Natural killer cell treated with Interleukin-12 subunit alpha and Interleukin-12 subunit beta and Interleukin-15 and Interleukin-18, amount 100 ng/mL, for 72 hours (primary cell): ENCODE measurements around the gene PLXNB2. TPM values are rescaled to one million over a fixed set of nuclear protein-coding genes. Genes with fewer than 3 reads are reported as not detected.

ENCODE experiments used
- ATAC-seq, 2 donors: fragments of 150-1000 bp; cut with Tn5 transposase in 1 of 2; sonication (Bioruptor Pico), chemical (Tn5 transposase) in 1 of 2; 2 replicates each; pipeline ENCODE4 v1.10.0; 2021
- DNase-seq: peaks from one replicate; pipeline ENCODE4 v3.0.0; 2022; ENCODE audit warnings: low spot score
- H3K27ac Mint-ChIP-seq, 2 donors: 1 replicate in 1 of 2; 2 replicates in 1 of 2; pipeline ENCODE4 v1.8.0; 2022; ENCODE audit warnings: mixed read lengths in 2 of 2, mild to moderate bottlenecking in 1 of 2, moderate library complexity in 1 of 2
- H3K27me3 Mint-ChIP-seq, 2 donors: 1 replicate in 1 of 2; 2 replicates in 1 of 2; pipeline ENCODE4 v1.8.0; 2022; ENCODE audit warnings: mixed read lengths in 2 of 2
- H3K36me3 Mint-ChIP-seq: one replicate; pipeline ENCODE4 v1.8.0; 2022; ENCODE audit warnings: mixed read lengths
- H3K4me1 Mint-ChIP-seq, 2 donors: 1 replicate in 1 of 2; 2 replicates in 1 of 2; pipeline ENCODE4 v1.8.0; 2022; ENCODE audit warnings: low read depth in 2 of 2, mixed read lengths in 2 of 2, mild to moderate bottlenecking in 1 of 2
- H3K4me3 Mint-ChIP-seq: one replicate; pipeline ENCODE4 v1.8.0; 2022; ENCODE audit warnings: mixed read lengths
- H3K9me3 Mint-ChIP-seq: 2 replicates; pipeline ENCODE4 v1.8.0; 2022; ENCODE audit warnings: mixed read lengths
- total RNA-seq, 2 donors: library from RNA; stranded (reverse); gene quantifications; one replicate each; pipeline ENCODE4 v1.2.3, GENCODE V29; 2022

The PLXNB2 gene
- total RNA-seq, 2 donors from 2014 or later: 4.4 to 5.5 TPM

GRCh38 chr22:50260434-50260800, 47.0 kb downstream of the PLXNB2 start:
- Mint-ChIP-seq H3K27me3 (peaks cover 0 to 9% of the 10 kb centered on the region in 2 donors), H3K4me3 (no peak overlapping the region), H3K27ac (no peak overlapping the region), H3K36me3 (no peaks in the 10 kb centered on the region), H3K9me3 (no peaks in the 10 kb centered on the region), H3K4me1 (peaks cover 4 to 5% of the 10 kb centered on the region in 2 donors)
- no peak for DNase-seq
- no peak for ATAC-seq

DNA sequence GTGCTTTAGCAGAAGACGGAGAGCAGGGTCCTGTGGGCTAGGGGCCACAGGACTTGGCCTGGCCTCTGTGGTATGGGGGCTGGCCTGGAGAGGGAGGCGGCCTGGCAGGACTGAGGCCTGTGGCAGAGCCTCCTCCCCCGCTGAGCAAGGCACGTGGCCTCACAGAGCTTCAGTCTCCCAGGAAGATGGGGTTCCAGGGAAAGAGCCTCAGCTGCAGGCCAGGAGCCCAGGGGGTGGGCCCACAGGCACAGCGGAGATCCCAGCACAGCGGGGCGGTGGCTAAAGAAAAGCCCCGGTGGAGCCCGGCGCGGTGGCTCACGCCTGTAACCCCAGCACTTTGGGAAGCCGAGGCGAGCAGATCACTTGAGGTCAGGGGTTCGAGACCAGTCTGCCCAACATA, 48.1 kb downstream of the PLXNB2 start:
- H3K27ac Mint-ChIP-seq: no peak overlapping the region
- peaks cover 0 to 9% of the 10 kb centered on the region in 2 donors for H3K27me3 Mint-ChIP-seq
- ATAC-seq (no peak), DNase-seq (no peak)
- H3K4me1 Mint-ChIP-seq: peaks cover 4 to 5% of the 10 kb centered on the region in 2 donors
- no peaks in the 10 kb centered on the region for H3K9me3 Mint-ChIP-seq
- no peaks in the 10 kb centered on the region for H3K36me3 Mint-ChIP-seq
- H3K4me3 Mint-ChIP-seq: no peak overlapping the region

GRCh38 chr22:50258361-50259292, 48.8 kb downstream of the PLXNB2 start:
- H3K27ac Mint-ChIP-seq: no peak overlapping the region
- peaks cover 4 to 5% of the 10 kb centered on the region in 2 donors for H3K4me1 Mint-ChIP-seq
- no peaks in the 10 kb centered on the region for H3K9me3 Mint-ChIP-seq
- H3K4me3 Mint-ChIP-seq: no peak overlapping the region
- no peaks in the 10 kb centered on the region for H3K36me3 Mint-ChIP-seq
- no peak for DNase-seq
- H3K27me3 Mint-ChIP-seq: peaks cover 0 to 9% of the 10 kb centered on the region in 2 donors
- no peak for ATAC-seq

DNA sequence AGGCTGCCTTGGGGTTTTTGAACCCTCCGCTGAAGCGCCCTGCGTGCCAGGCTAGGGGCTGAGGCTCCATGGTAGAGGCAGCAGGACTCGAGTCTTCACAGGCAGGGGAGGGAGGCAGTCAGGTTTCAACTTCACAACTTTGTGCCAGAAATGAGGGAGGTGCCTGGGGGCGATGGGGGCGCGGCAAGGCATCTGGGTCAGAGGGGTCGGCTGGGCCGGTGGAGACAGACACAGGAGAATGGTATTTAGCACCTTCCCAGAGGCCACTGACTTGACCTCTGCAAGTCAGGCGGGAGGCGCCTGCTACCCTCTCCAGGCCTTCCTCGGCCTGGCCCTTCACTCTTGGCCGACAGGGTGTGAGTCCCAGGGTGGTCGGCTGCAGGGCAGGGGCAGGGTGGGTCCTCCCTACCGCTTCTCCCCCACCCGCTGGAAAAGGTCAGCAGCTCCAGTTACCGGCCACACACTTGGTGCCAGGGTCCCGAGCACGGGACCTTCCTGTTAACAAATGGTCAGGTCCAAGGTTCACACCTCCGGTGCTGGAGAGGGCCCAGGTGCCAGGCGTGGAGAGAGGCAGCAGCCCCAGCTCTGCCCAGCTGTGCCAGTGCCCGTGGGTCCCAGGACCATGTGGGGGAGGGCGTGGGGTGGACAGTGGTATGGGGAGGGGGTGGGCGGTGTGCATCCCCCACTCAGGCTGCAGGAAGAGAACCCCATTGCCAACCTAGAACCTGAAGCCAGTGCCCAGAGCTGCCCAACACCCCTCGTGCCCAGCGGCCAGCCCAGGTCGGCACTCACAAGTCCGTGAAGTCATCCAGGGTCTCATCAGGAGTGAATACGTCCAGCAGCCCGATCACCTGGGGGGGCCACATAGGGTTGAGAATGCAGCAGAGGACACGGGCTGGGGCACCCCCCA, 49.7 kb downstream of the PLXNB2 start:
- ATAC-seq (no peak), DNase-seq (no peak)
- Mint-ChIP-seq H3K9me3 (no peaks in the 10 kb centered on the region), H3K4me3 (no peak overlapping the region), H3K27me3 (peaks cover 0 to 9% of the 10 kb centered on the region in 2 donors), H3K27ac (no peak overlapping the region), H3K36me3 (no peaks in the 10 kb centered on the region), H3K4me1 (peaks cover 4 to 5% of the 10 kb centered on the region in 2 donors)

DNA sequence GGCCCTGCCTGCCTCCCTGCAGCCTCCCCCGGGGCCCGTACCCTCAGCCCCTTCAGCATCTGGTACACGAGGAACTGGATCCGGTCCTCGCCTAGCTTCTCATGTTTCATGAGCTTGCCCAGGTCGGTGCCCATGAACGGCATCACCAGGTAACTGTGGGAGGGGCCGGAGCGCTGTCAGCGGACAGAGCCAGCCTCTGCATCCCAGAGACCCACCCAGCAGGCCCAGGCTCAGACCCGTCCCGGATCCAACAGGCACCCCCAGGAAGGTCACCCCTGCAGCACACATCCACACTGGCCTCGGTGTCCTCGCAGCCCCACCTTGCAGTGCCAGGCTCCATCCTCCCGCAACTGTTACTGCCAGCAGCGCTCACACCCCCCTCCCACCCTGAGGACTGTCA, 50.4 kb downstream of the PLXNB2 start:
- DNase-seq (no peak), ATAC-seq (no peak)
- no peaks in the 10 kb centered on the region for H3K9me3 Mint-ChIP-seq
- H3K27ac Mint-ChIP-seq: no peak overlapping the region
- H3K4me1 Mint-ChIP-seq: peaks cover 1 to 2% of the 10 kb centered on the region in 2 donors
- no peak overlapping the region for H3K4me3 Mint-ChIP-seq
- no peaks in the 10 kb centered on the region for H3K36me3 Mint-ChIP-seq
- H3K27me3 Mint-ChIP-seq: peaks cover 0 to 5% of the 10 kb centered on the region in 2 donors

DNA sequence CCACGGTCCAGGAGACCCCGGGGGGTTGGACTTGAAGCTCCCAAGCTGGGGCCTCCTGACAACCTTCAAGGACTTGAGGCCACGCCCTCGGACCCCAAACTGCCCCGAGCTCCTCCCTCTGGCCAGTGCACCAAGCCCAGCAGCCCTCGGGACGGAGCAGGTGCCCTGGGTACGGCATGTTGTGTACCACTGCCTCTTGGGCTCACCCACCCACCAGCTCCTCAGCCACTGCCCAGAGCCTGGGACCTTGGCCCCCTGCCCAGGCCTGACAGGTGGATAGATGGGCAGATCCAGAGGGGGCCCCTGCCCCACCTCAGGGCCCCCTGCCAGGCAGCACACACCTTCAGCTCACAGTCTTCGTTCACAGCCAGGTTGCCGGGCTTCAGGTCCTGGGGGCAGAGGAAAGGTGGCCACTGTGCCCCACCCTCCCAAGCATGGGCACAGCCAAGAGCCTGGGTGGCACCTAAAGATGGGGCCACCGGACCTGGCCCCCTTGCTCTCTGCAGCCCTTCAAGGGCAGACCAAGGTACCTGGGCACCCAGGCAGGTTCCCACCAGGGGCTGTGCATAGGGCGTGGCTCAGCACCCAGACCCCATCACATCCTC, 51.1 kb downstream of the PLXNB2 start:
- no peak overlapping the region for H3K27ac Mint-ChIP-seq
- H3K27me3 Mint-ChIP-seq: peaks cover 0 to 4% of the 10 kb centered on the region in 2 donors
- no peaks in the 10 kb centered on the region for H3K4me1 Mint-ChIP-seq
- no peak overlapping the region for H3K4me3 Mint-ChIP-seq
- ATAC-seq (no peak), DNase-seq (no peak)
- no peaks in the 10 kb centered on the region for H3K36me3 Mint-ChIP-seq
- H3K9me3 Mint-ChIP-seq: no peaks in the 10 kb centered on the region

- DNase-seq (no peak), ATAC-seq (no peak)
- Mint-ChIP-seq H3K36me3 (no peaks in the 10 kb centered on the region), H3K27me3 (peaks cover 0 to 4% of the 10 kb centered on the region in 2 donors), H3K9me3 (no peaks in the 10 kb centered on the region), H3K27ac (no peak overlapping the region), H3K4me1 (peaks cover 0 to 2% of the 10 kb centered on the region in 2 donors), H3K4me3 (no peak overlapping the region)
Observed at GRCh38 chr22:50255607-50256006, 51.8 kb downstream of the PLXNB2 start.

DNA sequence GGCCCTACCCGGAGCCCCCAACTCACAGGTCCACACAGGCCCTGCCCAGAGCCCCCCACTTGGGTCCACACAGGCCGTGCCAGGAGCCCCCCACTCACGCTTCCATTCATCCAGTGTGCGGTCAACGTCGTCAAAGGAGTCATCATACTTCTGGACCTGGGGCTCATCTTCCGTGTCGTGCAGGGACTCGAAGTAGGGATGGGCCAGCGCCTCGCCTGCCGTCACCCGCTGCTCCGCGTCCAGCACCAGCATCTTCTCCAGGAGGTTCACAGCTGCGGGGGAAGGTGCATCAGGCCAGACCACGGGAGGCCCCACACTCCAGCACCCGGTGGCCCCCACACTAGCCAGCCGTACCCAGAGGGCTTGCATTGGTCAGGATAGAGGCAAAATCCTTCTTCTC, 52.3 kb downstream of the PLXNB2 start:
- Mint-ChIP-seq H3K27me3 (peaks cover 0 to 4% of the 10 kb centered on the region in 2 donors), H3K9me3 (no peaks in the 10 kb centered on the region), H3K4me1 (peaks cover 3 to 5% of the 10 kb centered on the region in 2 donors), H3K4me3 (no peak overlapping the region), H3K27ac (no peak overlapping the region), H3K36me3 (no peaks in the 10 kb centered on the region)
- DNase-seq (no peak), ATAC-seq (no peak)

GRCh38 chr22:50253941-50254340, 53.5 kb downstream of the PLXNB2 start:
- no peak overlapping the region for H3K27ac Mint-ChIP-seq
- H3K4me1 Mint-ChIP-seq: peaks cover 5 to 6% of the 10 kb centered on the region in 2 donors
- no peaks in the 10 kb centered on the region for H3K9me3 Mint-ChIP-seq
- H3K4me3 Mint-ChIP-seq: no peak overlapping the region
- H3K27me3 Mint-ChIP-seq: peaks cover 0 to 3% of the 10 kb centered on the region in 2 donors
- ATAC-seq (no peak), DNase-seq (no peak)
- no peaks in the 10 kb centered on the region for H3K36me3 Mint-ChIP-seq

DNA sequence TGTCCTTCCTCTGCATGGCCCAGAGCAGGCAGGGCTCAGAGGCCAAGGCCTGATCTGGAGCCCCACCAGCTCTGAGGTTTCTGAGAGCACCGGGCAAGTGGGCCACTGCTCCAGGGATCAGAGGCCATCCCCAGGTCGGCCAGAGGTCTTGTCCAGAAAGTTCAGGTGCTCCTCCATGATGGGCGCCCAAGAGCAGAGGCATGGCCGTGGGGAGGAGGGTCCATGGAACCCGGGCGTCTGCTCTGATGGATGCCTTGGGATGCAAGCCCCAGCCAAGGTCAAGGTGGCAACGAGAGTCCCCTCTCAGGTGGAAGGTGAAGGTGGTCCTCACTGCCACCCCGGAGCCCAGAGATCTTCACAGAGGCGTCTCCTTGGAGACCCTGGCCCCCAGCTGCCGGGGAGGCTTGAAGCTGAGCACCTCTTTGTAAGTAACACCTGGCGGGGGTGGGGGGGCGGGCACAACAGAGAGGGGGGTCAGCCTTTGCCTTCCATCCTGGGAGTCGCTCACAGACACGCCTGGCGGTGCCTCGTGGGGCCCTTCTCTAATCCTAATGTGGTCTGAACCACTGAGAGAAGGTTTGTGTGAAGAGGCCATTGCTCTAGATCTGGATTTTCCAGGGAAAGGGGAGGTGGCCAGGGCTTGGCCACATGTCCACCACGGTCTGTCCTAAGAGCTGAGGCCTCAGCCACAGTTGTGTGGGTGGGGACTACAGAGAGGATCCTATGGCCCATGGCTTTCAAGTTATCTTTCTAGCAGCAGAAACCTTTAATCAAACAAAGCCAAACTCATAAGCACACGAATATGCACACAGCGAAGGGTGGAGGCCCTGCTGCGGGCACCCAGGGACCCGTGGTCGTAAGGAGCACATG, 54.2 kb downstream of the PLXNB2 start:
- Mint-ChIP-seq H3K9me3 (no peaks in the 10 kb centered on the region), H3K27me3 (peaks cover 0 to 2% of the 10 kb centered on the region in 2 donors), H3K36me3 (no peaks in the 10 kb centered on the region), H3K4me3 (no peak overlapping the region), H3K4me1 (peaks cover 5 to 6% of the 10 kb centered on the region in 2 donors), H3K27ac (no peak overlapping the region)
- ATAC-seq (no peak), DNase-seq (no peak)

DNA sequence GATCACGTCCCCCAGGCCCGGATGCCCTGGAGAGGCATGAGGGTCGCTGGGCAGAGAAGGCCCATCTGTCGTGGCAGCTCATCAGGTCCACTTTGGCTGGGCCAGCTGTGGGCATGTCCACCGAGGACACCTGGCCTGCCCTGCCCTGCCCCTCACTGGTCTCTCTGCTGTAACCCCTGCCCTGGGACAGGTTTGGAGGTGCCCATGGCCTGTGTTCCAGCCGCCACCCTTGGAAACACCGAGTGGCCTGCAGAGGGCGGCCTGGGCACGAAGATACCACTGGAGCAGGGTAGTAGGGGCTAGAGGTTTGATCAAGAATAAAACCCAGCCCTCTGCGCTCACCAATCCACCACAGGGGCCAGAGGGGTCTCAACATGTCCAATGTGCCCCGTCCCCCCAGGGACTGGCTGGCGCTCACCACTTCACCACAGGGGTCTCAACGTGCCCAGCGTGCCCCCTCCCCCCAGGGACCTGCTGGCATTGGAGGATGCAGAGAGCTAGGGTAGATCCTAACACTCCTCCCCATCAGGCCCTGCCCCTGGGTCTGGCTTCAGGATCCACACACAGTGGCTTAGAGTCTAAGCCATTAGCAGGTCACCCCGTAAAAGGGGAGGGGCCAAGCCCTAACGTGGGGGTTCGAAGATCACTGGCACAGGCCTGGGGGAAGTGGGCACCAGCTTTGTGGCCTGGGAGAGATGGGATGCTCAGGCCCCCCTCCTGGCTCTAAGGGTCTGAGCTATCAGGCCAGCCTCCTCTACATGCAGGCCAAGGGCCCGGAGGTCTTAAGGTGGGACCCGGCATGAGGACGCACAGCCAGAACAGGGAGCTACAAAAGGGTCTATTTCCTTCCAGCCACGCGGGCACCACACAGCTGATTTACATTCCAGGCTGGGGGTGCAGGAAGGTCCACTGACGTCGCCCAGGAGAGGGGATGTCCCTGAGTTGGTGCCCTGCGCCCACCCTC, 55.1 kb downstream of the PLXNB2 start:
- Mint-ChIP-seq H3K27me3 (peaks cover 0 to under 1% of the 10 kb centered on the region in 2 donors), H3K4me1 (peaks cover 11 to 12% of the 10 kb centered on the region in 2 donors), H3K9me3 (no peaks in the 10 kb centered on the region), H3K4me3 (no peak overlapping the region), H3K27ac (no peak overlapping the region), H3K36me3 (no peaks in the 10 kb centered on the region)
- DNase-seq (no peak), ATAC-seq (peak; percentile 45 to 55)

- DNase-seq (no peak), ATAC-seq (no peak)
- H3K4me1 Mint-ChIP-seq: peaks cover 14 to 16% of the 10 kb centered on the region in 2 donors
- no peak overlapping the region for H3K27ac Mint-ChIP-seq
- no peak overlapping the region for H3K4me3 Mint-ChIP-seq
- no peaks in the 10 kb centered on the region for H3K36me3 Mint-ChIP-seq
- H3K9me3 Mint-ChIP-seq: no peaks in the 10 kb centered on the region
- H3K27me3 Mint-ChIP-seq: no peaks in the 10 kb centered on the region
Observed at GRCh38 chr22:50251477-50252081, 55.9 kb downstream of the PLXNB2 start.
